Smooth muscle cell of the pulmonary artery (primary cell): ENCODE results near the gene TMX1. TPM values are rescaled to one million over a fixed set of nuclear protein-coding genes. Genes with fewer than 3 reads are reported as not detected.

Source experiments
- total RNA-seq: library from RNA; depleted of rRNA; stranded (reverse); fragments of >200 nt; gene quantifications from 2 replicates; pipeline ENCODE4 v1.2.3, GENCODE V29; 2014

The TMX1 gene
- 31.2 and 44.1 TPM in 2 replicates for total RNA-seq

GRCh38 chr14:51239813-51240803 is at the start of gene TMX1:
Gene TMX1, plus strand, starts transcription at chr14:51240247. Its CDS starts 46 bp downstream, at chr14:51240293.

Other genes starting within 250 kb of the TMX1 start
- gene TRIM9, start 145.1 kb upstream of the TMX1 start, total RNA-seq = 0.39 and 0.73 TPM in 2 replicates